ENCODE results near the gene A4GALT.

- no peak for TF ChIP-seq CTCF (IDR thresholded peaks at IDR 0.05; ENCODE audit: extremely low read depth in 1 of 2, insufficient read depth in 1 of 2, low read depth in 1 of 2, low read length in 2 of 2)
- no peak for TF ChIP-seq POLR2AphosphoS5 (IDR thresholded peaks at IDR 0.05; ENCODE audit: insufficient read depth, low read depth, low read length)
- TF ChIP-seq POLR2A (IDR thresholded peaks at IDR 0.05; ENCODE audit: low read depth, low read length) = no peak
- TF ChIP-seq MYC (IDR thresholded peaks at IDR 0.05; ENCODE audit: low read depth, low read length) = no peak
- TF ChIP-seq EZH2 (IDR thresholded peaks at IDR 0.05; ENCODE audit: borderline replicate concordance, low read depth, low read length, severe bottlenecking) = no peak
Observed at GRCh38 chr22:42725606-42726355, 5.1 kb upstream of the A4GALT start.
